ENCODE results near the gene KCNIP1. TPM values are rescaled to one million over a fixed set of nuclear protein-coding genes. Genes with fewer than 3 reads are reported as not detected.

The KCNIP1 gene
- total and polyA plus RNA-seq, 10 of the 15 experiments (the other 5 are each of a cell fraction or from before 2014, with no cell fraction given), result not detected

GRCh38 chr5:170628691-170629565 is 125.1 kb downstream of the KCNIP1 start:
- Histone ChIP-seq H3K27me3 (replicated peaks in 1 of 2; ENCODE audit: control insufficient read depth in 2 of 2, insufficient read depth in 2 of 2, low read length in 1 of 2) (no peaks in the 10 kb centered on the region; a peak in 1 of 4 replicates), H3K9me3 (replicated peaks; ENCODE audit: control insufficient read depth, insufficient read depth, low read length) (no peaks in the 10 kb centered on the region), H3K36me3 (ENCODE audit: control insufficient read depth in 2 of 2, insufficient read depth in 2 of 2, low read length in 1 of 2) (no peaks in the 10 kb centered on the region), H3K79me2 (ENCODE audit: control insufficient read depth, insufficient read depth, low read length) (no peaks in the 10 kb centered on the region), H4K20me1 (ENCODE audit: control insufficient read depth, insufficient read depth) (no peaks in the 10 kb centered on the region), H3K9ac (ENCODE audit: control insufficient read depth, insufficient read depth, low read length) (no peak overlapping the region), H3K27ac (ENCODE audit: control insufficient read depth, insufficient read depth) (no peak overlapping the region), H3K4me2 (ENCODE audit: control insufficient read depth, insufficient read depth) (no peak overlapping the region), H3K4me1 (ENCODE audit: control insufficient read depth, insufficient read depth, low read length) (no peaks in the 10 kb centered on the region), H3K4me3 (no peak overlapping the region), H2AFZ (ENCODE audit: control insufficient read depth, low read depth, low read length) (no peak overlapping the region)
- ChIA-PET CTCF (interaction anchor here (1.0 kb wide), 1 partner anchor 201 kb away, joined by 3 read pairs; no protein-coding TSS in a partner anchor), RAD21 (ENCODE audit: unreplicated experiment) (no interaction called here), SMC1A (ENCODE audit: uncharacterized antibody, unreplicated experiment) (interaction anchor here (0.6 kb wide), 1 partner anchor 270 kb away, joined by 3 read pairs; no protein-coding TSS in a partner anchor), POLR2A (no interaction called here)
- no TSS peak for BruUV-seq (replicated peaks)
- in situ Hi-C loops (cut with MboI), result loop anchor here (5.0 to 10.0 kb wide), 2 partner anchors 197 to 404 kb away; no protein-coding TSS in a partner anchor
- 48% methylated on average over 19 of the region's 19 CpGs for WGBS (ENCODE audit: insufficient coverage, insufficient replicate concordance, low lambda C conversion rate, missing lambda C conversion rate)
- FAIRE-seq (no peak), ATAC-seq (no peak), DNase-seq (ENCODE audit: low read depth, low spot score) (no peak)
- TF ChIP-seq JUND (IDR thresholded peaks at IDR 0.05; ENCODE audit: low read depth, low read length) (no peak), TCF12 (IDR thresholded peaks at IDR 0.05; ENCODE audit: low read depth, low read length) (no peak), MTA3 (IDR thresholded peaks at IDR 0.05; ENCODE audit: borderline replicate concordance, low read length) (no peak), SREBF1 (IDR thresholded peaks at IDR 0.05; ENCODE audit: low read length) (no peak), POU2F2 (IDR thresholded peaks at IDR 0.05; ENCODE audit: borderline replicate concordance, low read depth, low read length) (no peak)
- TF ChIP-seq, protein P1, sequence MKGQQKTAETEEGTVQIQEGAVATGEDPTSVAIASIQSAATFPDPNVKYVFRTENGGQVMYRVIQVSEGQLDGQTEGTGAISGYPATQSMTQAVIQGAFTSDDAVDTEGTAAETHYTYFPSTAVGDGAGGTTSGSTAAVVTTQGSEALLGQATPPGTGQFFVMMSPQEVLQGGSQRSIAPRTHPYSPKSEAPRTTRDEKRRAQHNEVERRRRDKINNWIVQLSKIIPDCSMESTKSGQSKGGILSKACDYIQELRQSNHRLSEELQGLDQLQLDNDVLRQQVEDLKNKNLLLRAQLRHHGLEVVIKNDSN (IDR thresholded peaks at IDR 0.05; ENCODE audit: borderline replicate concordance, extremely low read length, insufficient read depth, low read depth, low read length), result no peak
- intact Hi-C loops (cut with micrococcal nuclease; ENCODE audit: unreplicated experiment), result no loop called here

Measured in GM12878 (cell line).